Measurements from ENCODE around the gene CAVIN2. TPM values are rescaled to one million over a fixed set of nuclear protein-coding genes. Genes with fewer than 3 reads are reported as not detected.

CAVIN2 gene
- total RNA-seq, 2 experiments from 2014 or later = not detected

GRCh38 chr2:191835539-191836350, 11.1 kb downstream of the CAVIN2 start:
- peaks cover 4% of the 10 kb centered on the region for H3K27me3 Mint-ChIP-seq
- DNase-seq (no peak), ATAC-seq (no peak)
- ChIA-PET CTCF (interaction anchor here (0.6 to 1.9 kb wide), 2 partner anchors 11 to 22 kb away, joined by 3 to 6 read pairs; no protein-coding TSS in a partner anchor), POLR2A (no interaction called here)
- intact Hi-C loops (cut with DNase I, micrococcal nuclease) = no loop called here
- no peaks in the 10 kb centered on the region for H3K4me1 Mint-ChIP-seq
- H3K36me3 Mint-ChIP-seq (ENCODE audit: low read depth) = no peaks in the 10 kb centered on the region
- H3K9me3 Mint-ChIP-seq (ENCODE audit: low read depth) = no peaks in the 10 kb centered on the region
- H3K4me3 Mint-ChIP-seq = no peak overlapping the region
- no peak overlapping the region for H3K27ac Mint-ChIP-seq

GRCh38 chr2:191835100-191835499, 11.8 kb downstream of the CAVIN2 start:
- no peak for DNase-seq
- no peaks in the 10 kb centered on the region for H3K4me1 Mint-ChIP-seq
- H3K9me3 Mint-ChIP-seq (ENCODE audit: low read depth) = no peaks in the 10 kb centered on the region
- ChIA-PET CTCF (interaction anchor here (1.9 kb wide), 1 partner anchor 11 kb away, joined by 6 read pairs; no protein-coding TSS in a partner anchor), POLR2A (no interaction called here)
- no peak overlapping the region for H3K4me3 Mint-ChIP-seq
- peaks cover 4% of the 10 kb centered on the region for H3K27me3 Mint-ChIP-seq
- no peaks in the 10 kb centered on the region for H3K36me3 Mint-ChIP-seq (ENCODE audit: low read depth)
- intact Hi-C loops (cut with DNase I, micrococcal nuclease) = no loop called here
- no peak overlapping the region for H3K27ac Mint-ChIP-seq
- ATAC-seq = no peak

DNA sequence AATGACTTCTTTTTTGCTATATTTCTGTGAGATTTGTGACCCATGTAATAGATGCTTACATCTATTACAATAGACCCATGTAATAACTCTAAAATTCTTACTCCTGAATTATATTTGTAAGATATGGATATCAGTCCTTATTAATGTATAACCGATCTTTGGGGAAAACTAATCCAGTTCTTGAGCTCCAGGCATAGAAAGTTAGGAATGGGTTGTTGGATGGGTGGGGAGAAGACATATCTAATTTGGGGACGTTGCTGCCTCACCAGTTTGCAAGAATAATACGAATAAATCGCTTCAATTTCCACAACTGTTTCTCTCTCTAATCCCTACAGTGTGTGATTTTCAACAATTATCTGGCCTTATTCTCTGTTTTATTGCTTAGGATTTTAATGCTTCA, 13.5 kb downstream of the CAVIN2 start:
- peaks cover 5% of the 10 kb centered on the region for H3K27me3 Mint-ChIP-seq
- no peak for ATAC-seq
- H3K9me3 Mint-ChIP-seq (ENCODE audit: low read depth) = no peaks in the 10 kb centered on the region
- H3K4me3 Mint-ChIP-seq = no peak overlapping the region
- ChIA-PET POLR2A (no interaction called here), CTCF (no interaction called here)
- no peak for DNase-seq
- no peak overlapping the region for H3K27ac Mint-ChIP-seq
- intact Hi-C loops (cut with DNase I, micrococcal nuclease) = no loop called here
- H3K4me1 Mint-ChIP-seq = no peaks in the 10 kb centered on the region
- no peaks in the 10 kb centered on the region for H3K36me3 Mint-ChIP-seq (ENCODE audit: low read depth)

DNA sequence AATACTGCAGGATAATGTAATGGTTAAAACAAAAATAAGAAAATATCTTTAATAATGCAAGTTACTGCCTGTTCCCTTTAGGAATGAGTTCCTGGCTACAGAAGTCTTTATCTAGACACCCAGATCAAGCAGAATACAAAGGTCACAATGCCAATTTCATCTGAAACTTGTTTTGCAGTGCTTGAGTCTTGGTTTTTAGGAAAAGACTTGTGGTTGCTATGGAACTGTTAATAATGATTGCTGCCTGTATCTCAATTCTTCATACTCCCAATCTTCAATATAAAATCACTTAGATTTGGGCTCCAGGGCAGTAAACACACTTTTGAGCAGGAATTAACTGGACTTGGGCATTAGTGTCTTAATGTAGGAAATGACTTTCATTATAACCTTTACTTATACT, 14.2 kb downstream of the CAVIN2 start:
- Mint-ChIP-seq H3K4me3 (no peak overlapping the region), H3K36me3 (ENCODE audit: low read depth) (no peaks in the 10 kb centered on the region), H3K4me1 (no peaks in the 10 kb centered on the region), H3K9me3 (ENCODE audit: low read depth) (no peaks in the 10 kb centered on the region), H3K27ac (no peak overlapping the region), H3K27me3 (peaks cover 5% of the 10 kb centered on the region)
- ChIA-PET CTCF (no interaction called here), POLR2A (no interaction called here)
- no peak for ATAC-seq
- no peak for DNase-seq
- intact Hi-C loops (cut with DNase I, micrococcal nuclease) = no loop called here

- no peaks in the 10 kb centered on the region for H3K36me3 Mint-ChIP-seq (ENCODE audit: low read depth)
- no peaks in the 10 kb centered on the region for H3K9me3 Mint-ChIP-seq (ENCODE audit: low read depth)
- CTCF ChIA-PET = interaction anchor here (0.7 to 1.0 kb wide), 2 partner anchors 9 to 331 kb away, joined by 3 read pairs; no protein-coding TSS in a partner anchor
- no peak for DNase-seq
- H3K27me3 Mint-ChIP-seq = peaks cover 5% of the 10 kb centered on the region
- no peak overlapping the region for H3K4me3 Mint-ChIP-seq
- POLR2A ChIA-PET = no interaction called here
- intact Hi-C loops (cut with DNase I, micrococcal nuclease) = no loop called here
- no peak overlapping the region for H3K27ac Mint-ChIP-seq
- no peak for ATAC-seq
- H3K4me1 Mint-ChIP-seq = no peaks in the 10 kb centered on the region
These were observed 15.4 kb downstream of the CAVIN2 start for GRCh38 chr2:191831410-191831994.

- ATAC-seq (peak; percentile 26), DNase-seq (no peak)
- CTCF ChIA-PET = interaction anchor here (2.3 to 2.6 kb wide), 2 partner anchors 11 to 12 kb away, joined by 6 to 10 read pairs; no protein-coding TSS in a partner anchor
- no peaks in the 10 kb centered on the region for H3K9me3 Mint-ChIP-seq (ENCODE audit: low read depth)
- no peaks in the 10 kb centered on the region for H3K4me1 Mint-ChIP-seq
- peaks cover 9% of the 10 kb centered on the region for H3K27me3 Mint-ChIP-seq
- H3K36me3 Mint-ChIP-seq (ENCODE audit: low read depth) = no peaks in the 10 kb centered on the region
- no peak overlapping the region for H3K27ac Mint-ChIP-seq
- H3K4me3 Mint-ChIP-seq = no peak overlapping the region
- intact Hi-C loops (cut with DNase I, micrococcal nuclease) = no loop called here
- POLR2A ChIA-PET = no interaction called here
These were observed 22.5 kb downstream of the CAVIN2 start for GRCh38 chr2:191824398-191824797.

DNA sequence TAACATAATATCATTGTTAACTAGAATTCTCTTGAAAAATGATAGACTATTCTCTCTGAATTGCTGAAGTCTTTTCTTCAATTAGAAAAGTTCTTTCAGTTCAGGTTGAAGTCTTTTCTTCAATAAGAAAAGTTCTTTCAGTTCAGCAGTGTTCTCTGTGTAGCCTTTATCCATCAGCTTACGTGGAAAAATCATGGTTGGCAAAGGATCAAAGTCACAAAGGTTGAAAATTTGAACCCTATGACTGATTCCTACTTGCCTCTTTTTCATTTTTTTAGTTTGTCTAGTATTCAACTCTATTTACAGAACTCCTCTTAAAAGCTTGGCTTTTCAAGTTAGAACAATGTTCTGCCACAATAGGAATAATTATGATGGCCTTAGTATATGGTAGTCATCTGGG, 25.8 kb downstream of the CAVIN2 start:
- no peak overlapping the region for H3K4me3 Mint-ChIP-seq
- POLR2A ChIA-PET = no interaction called here
- CTCF ChIA-PET = interaction anchor here (0.9 kb wide), 1 partner anchor 341 kb away, joined by 3 read pairs; no protein-coding TSS in a partner anchor
- DNase-seq (no peak), ATAC-seq (no peak)
- H3K4me1 Mint-ChIP-seq = no peaks in the 10 kb centered on the region
- intact Hi-C loops (cut with DNase I, micrococcal nuclease) = no loop called here
- no peak overlapping the region for H3K27ac Mint-ChIP-seq
- H3K9me3 Mint-ChIP-seq (ENCODE audit: low read depth) = no peaks in the 10 kb centered on the region
- peaks cover 17% of the 10 kb centered on the region for H3K27me3 Mint-ChIP-seq
- H3K36me3 Mint-ChIP-seq (ENCODE audit: low read depth) = no peaks in the 10 kb centered on the region

DNA sequence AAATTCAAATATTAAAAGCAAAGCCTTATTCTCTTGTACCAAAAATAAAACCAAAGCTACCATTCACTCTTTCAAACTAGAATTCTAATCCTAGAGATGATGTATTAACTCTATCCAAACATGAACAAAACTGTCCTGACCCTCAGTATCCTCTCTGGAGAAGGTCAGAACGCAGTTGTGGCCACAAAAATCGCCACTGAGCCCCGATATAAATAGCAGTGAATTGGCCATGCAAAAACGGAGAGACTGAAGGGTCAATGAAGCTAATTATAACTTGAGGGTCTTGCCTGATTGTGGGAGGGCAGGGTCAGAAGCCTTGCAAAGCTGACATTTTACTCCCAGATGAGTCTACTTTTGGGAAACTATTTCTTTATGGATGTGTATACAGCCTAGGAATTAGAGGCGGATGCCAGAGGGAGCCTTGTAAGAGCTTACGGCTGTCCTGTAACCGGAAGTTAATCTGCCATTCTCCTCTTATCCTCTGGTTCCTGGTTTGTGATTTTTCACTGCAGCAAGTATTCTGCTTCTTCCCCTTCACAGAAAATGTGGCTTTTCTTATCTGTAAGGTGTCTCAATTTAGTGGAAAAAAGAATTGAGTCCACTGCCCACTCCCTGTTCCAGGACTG, 28.1 kb downstream of the CAVIN2 start:
- H3K4me3 Mint-ChIP-seq = no peak overlapping the region

GRCh38 chr2:191818133-191818532, 28.8 kb downstream of the CAVIN2 start:
- H3K4me3 Mint-ChIP-seq = no peak overlapping the region

More for the DNA sequence above, 28.1 kb downstream of the CAVIN2 start:
- H3K36me3 Mint-ChIP-seq (ENCODE audit: low read depth) = no peaks in the 10 kb centered on the region
- DNase-seq = no peak
- H3K27me3 Mint-ChIP-seq = peaks cover 22% of the 10 kb centered on the region
- no peaks in the 10 kb centered on the region for H3K9me3 Mint-ChIP-seq (ENCODE audit: low read depth)
- CTCF ChIA-PET = interaction anchor here (0.8 to 1.2 kb wide), 2 partner anchors 289 to 343 kb away, joined by 3 to 4 read pairs; no protein-coding TSS in a partner anchor
- POLR2A ChIA-PET = no interaction called here
- no peaks in the 10 kb centered on the region for H3K4me1 Mint-ChIP-seq
- ATAC-seq = no peak
- H3K27ac Mint-ChIP-seq = no peak overlapping the region
- intact Hi-C loops (cut with DNase I, micrococcal nuclease) = loop anchor here in 1 of 2 experiments (10.0 kb wide), 1 partner anchor 1766 kb away; no protein-coding TSS in a partner anchor

DNA sequence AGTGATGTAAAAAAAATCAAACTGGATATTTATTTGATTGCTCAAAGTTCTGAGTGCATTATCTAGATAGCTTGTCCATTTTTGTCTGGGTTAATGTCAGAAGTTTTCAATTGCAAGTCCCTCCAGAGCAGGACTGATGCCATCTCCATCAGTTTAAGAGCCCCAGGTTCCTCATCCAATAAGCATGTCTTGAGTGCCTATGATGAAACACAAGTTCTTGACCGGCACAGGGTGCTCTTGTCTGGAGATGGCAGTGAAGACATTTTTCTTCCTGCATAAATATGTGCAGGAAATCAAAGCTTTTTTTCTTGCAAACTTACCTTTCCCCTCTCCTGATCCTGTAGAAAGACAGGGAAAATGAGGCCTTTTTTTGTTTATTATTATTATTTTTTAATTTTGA, 31.9 kb downstream of the CAVIN2 start:
- CTCF ChIA-PET = interaction anchor here (3.8 kb wide), 1 partner anchor 347 kb away, joined by 24 read pairs; no protein-coding TSS in a partner anchor
- DNase-seq = no peak
- POLR2A ChIA-PET = no interaction called here
- Mint-ChIP-seq H3K4me1 (no peaks in the 10 kb centered on the region), H3K27ac (no peak overlapping the region), H3K9me3 (ENCODE audit: low read depth) (no peaks in the 10 kb centered on the region), H3K4me3 (no peak overlapping the region), H3K36me3 (ENCODE audit: low read depth) (no peaks in the 10 kb centered on the region), H3K27me3 (peaks cover 16% of the 10 kb centered on the region)
- intact Hi-C loops (cut with DNase I, micrococcal nuclease) = loop anchor here in 1 of 2 experiments (10.0 kb wide), 1 partner anchor 1770 kb away; no protein-coding TSS in a partner anchor
- no peak for ATAC-seq

More at GRCh38 chr2:191818133-191818532, 28.8 kb downstream of the CAVIN2 start:
- intact Hi-C loops (cut with DNase I, micrococcal nuclease) = loop anchor here in 1 of 2 experiments (10.0 kb wide), 1 partner anchor 1767 kb away; no protein-coding TSS in a partner anchor
- Mint-ChIP-seq H3K36me3 (ENCODE audit: low read depth) (no peaks in the 10 kb centered on the region), H3K4me1 (no peaks in the 10 kb centered on the region), H3K27ac (no peak overlapping the region), H3K27me3 (peaks cover 22% of the 10 kb centered on the region), H3K9me3 (ENCODE audit: low read depth) (no peaks in the 10 kb centered on the region)
- DNase-seq (no peak), ATAC-seq (no peak)
- ChIA-PET CTCF (interaction anchor here (1.2 kb wide), 1 partner anchor 344 kb away, joined by 4 read pairs; no protein-coding TSS in a partner anchor), POLR2A (no interaction called here)

GRCh38 chr2:191813943-191814342, 32.9 kb downstream of the CAVIN2 start:
- Mint-ChIP-seq H3K27ac (no peak overlapping the region), H3K9me3 (ENCODE audit: low read depth) (no peaks in the 10 kb centered on the region), H3K4me3 (no peak overlapping the region)

More at GRCh38 chr2:191813943-191814342, 32.9 kb downstream of the CAVIN2 start:
- CTCF ChIA-PET = interaction anchor here (2.6 to 3.8 kb wide), 3 partner anchors 12 to 348 kb away, joined by 15 to 78 read pairs (median 24); no protein-coding TSS in a partner anchor
- POLR2A ChIA-PET = no interaction called here
- peaks cover 16% of the 10 kb centered on the region for H3K27me3 Mint-ChIP-seq
- ATAC-seq (no peak), DNase-seq (no peak)
- H3K4me1 Mint-ChIP-seq = no peaks in the 10 kb centered on the region
- no peaks in the 10 kb centered on the region for H3K36me3 Mint-ChIP-seq (ENCODE audit: low read depth)
- intact Hi-C loops (cut with DNase I, micrococcal nuclease) = loop anchor here in 1 of 2 experiments (5.0 to 10.0 kb wide), 2 partner anchors 257 to 1771 kb away; no protein-coding TSS in a partner anchor
